HCT116 (cell line): ENCODE measurements around the gene EEF1B2. TPM values are rescaled to one million over a fixed set of nuclear protein-coding genes. Genes with fewer than 3 reads are reported as not detected.
A peak's percentile ranks its signal among the peaks of the same experiment; 100 is the strongest.

ENCODE experiments used
- ATAC-seq: fragments of 200-7000 bp; cut with Tn5 transposase; 2 replicates; pipeline ENCODE4 v1.9.1; 2020; ENCODE audit warnings: mild to moderate bottlenecking, moderate library complexity
- BruUV-seq: library from RNA; stranded (reverse); fragments of 400-500 nt; replicated peaks from 2 replicates; lab custom pipeline; 2021; lab: Mats Ljungman, UMichigan
- CTCF ChIA-PET: fragments of 300-600 bp; sonication (Branson Sonifier 250); formaldehyde crosslinking; loops from one replicate; lab custom pipeline; 2021; ENCODE audit warnings: antibody characterized with exemption; lab: Charles Lee
- POLR2A ChIA-PET: fragments of 300-600, 350-600 bp; sonication (Branson Sonifier 250); formaldehyde crosslinking; loops from one replicate; lab custom pipeline; 2021; ENCODE audit warnings: antibody characterized with exemption; lab: Charles Lee
- RAD21 ChIA-PET, 2 experiments: fragments of 300-600 bp; sonication (Branson Sonifier 250); formaldehyde crosslinking; loops; one replicate each; lab custom pipeline; 2023; ENCODE audit warnings: low total read pairs in 2 of 2; ENCODE audit not compliant: uncharacterized antibody in 2 of 2, unreplicated experiment in 2 of 2, low non-redundant PET in 1 of 2; lab: Charles Lee
- DNase-seq: peaks from one replicate; pipeline ENCODE4 v3.0.0-alpha.2; 2010; ENCODE audit warnings: low read depth, low spot score
- H2AFZ ChIP-seq: fragments of 200-600 bp; shearing (Covaris generic), sonication (generic); 2 replicates; pipeline ENCODE4 v1.6.1; 2017; ENCODE audit warnings: low read depth, mixed run types, mixed read lengths, antibody characterized with exemption, low read length; ENCODE audit not compliant: poor library complexity, severe bottlenecking
- H3K27ac ChIP-seq: 2 replicates; pipeline ENCODE4 v1.5.1; 2012; ENCODE audit warnings: low read depth, low read length
- H3K27me3 ChIP-seq: fragments of 200-600 bp; sonication (generic); 2 replicates; pipeline ENCODE4 v1.6.1; 2016; ENCODE audit warnings: mixed run types, low read length, mixed read lengths; ENCODE audit not compliant: insufficient read depth
- H3K36me3 ChIP-seq, 2 experiments: fragments of 200-500 bp in 1 of 2; fragments of 200-600 bp in 1 of 2; sonication (Bioruptor generic) in 1 of 2; sonication (generic) in 1 of 2; 2 replicates each; pipeline versions ENCODE4 v1.5.1 to v1.6.1; 2014 to 2016; ENCODE audit warnings: low read length in 2 of 2, inconsistent platforms in 1 of 2, mixed read lengths in 1 of 2, mixed run types in 1 of 2; ENCODE audit not compliant: insufficient read depth in 2 of 2, control insufficient read depth in 1 of 2
- H3K4me1 ChIP-seq, 2 experiments: fragments of 200-600 bp in 1 of 2; sonication (generic) in 1 of 2; 2 replicates each; pipeline versions ENCODE4 v1.5.1 to v1.6.1; 2012 to 2017; ENCODE audit warnings: low read length in 2 of 2, inconsistent platforms in 1 of 2, mild to moderate bottlenecking in 1 of 2, mixed read lengths in 1 of 2, mixed run types in 1 of 2, moderate library complexity in 1 of 2; ENCODE audit not compliant: insufficient read depth in 2 of 2, control insufficient read depth in 1 of 2
- H3K4me2 ChIP-seq: fragments of 200-600 bp; sonication (generic); 2 replicates; pipeline ENCODE4 v1.6.1; 2017; ENCODE audit warnings: mixed run types, low read length, mixed read lengths
- H3K4me3 ChIP-seq, 2 experiments: fragments of 200-600 bp in 1 of 2; sonication (generic) in 1 of 2; replicated peaks in 1 of 2; 2 replicates each; pipeline ENCODE4 v1.5.1; 2011 to 2016; ENCODE audit warnings: low read length in 2 of 2, control low read depth in 1 of 2, low read depth in 1 of 2, mild to moderate bottlenecking in 1 of 2, mixed read lengths in 1 of 2, mixed run types in 1 of 2
- H3K79me2 ChIP-seq: fragments of 200-600 bp; sonication (generic); 2 replicates; pipeline ENCODE4 v1.6.1; 2017; ENCODE audit warnings: mild to moderate bottlenecking, mixed run types, low read length, moderate library complexity, mixed read lengths; ENCODE audit not compliant: insufficient read depth
- H3K9ac ChIP-seq: fragments of 200-600 bp; sonication (generic); 2 replicates; pipeline ENCODE4 v1.6.1; 2016; ENCODE audit warnings: low read length, mixed read lengths
- H3K9me2 ChIP-seq: fragments of 200-600 bp; sonication (generic), shearing (Covaris generic); 2 replicates; pipeline ENCODE4 v1.6.1; 2017; ENCODE audit warnings: mixed run types, mild to moderate bottlenecking, moderate library complexity; ENCODE audit not compliant: insufficient read depth
- H3K9me3 ChIP-seq, 2 experiments: fragments of 200-500 bp in 1 of 2; fragments of 200-600 bp in 1 of 2; sonication (Bioruptor generic) in 1 of 2; sonication (generic) in 1 of 2; 2 replicates each; pipeline ENCODE4 v1.6.1; 2014 to 2017; ENCODE audit warnings: low read length in 2 of 2, mixed read lengths in 2 of 2, inconsistent platforms in 1 of 2, low read depth in 1 of 2, mild to moderate bottlenecking in 1 of 2, mixed run types in 1 of 2, moderate library complexity in 1 of 2; ENCODE audit not compliant: control insufficient read depth in 1 of 2, insufficient read depth in 1 of 2
- H4K20me1 ChIP-seq: fragments of 200-600 bp; sonication (generic), shearing (Covaris generic); 2 replicates; pipeline ENCODE4 v1.6.1; 2017; ENCODE audit warnings: mixed run types, mild to moderate bottlenecking, moderate library complexity; ENCODE audit not compliant: insufficient read depth
- EZH2phosphoT487 ChIP-seq: fragments of 200-600 bp; IDR thresholded peaks from 2 replicates; pipeline ENCODE4 v1.6.1; 2018; ENCODE audit warnings: antibody characterized with exemption, borderline replicate concordance
- RAD21 ChIP-seq: IDR thresholded peaks from 2 replicates; pipeline ENCODE4 v1.6.1; 2012; ENCODE audit warnings: low read depth, mild to moderate bottlenecking
- SIN3A ChIP-seq: IDR thresholded peaks from 2 replicates; pipeline ENCODE4 v1.6.1; 2012; ENCODE audit warnings: low read depth
- ZFX ChIP-seq: fragments of 450-650 bp; IDR thresholded peaks from 2 replicates; pipeline ENCODE4 v1.6.1; 2017
- intact Hi-C: fragments of 100-400 bp; cut with micrococcal nuclease; formaldehyde crosslinking; loops from 2 replicates; pipeline ENCODE4 v1.10.0; 2022
- total RNA-seq: library from RNA; stranded (reverse); gene quantifications from one replicate; pipeline ENCODE4 v1.2.1, GENCODE V29; 2021; ENCODE audit not compliant: unreplicated experiment
- TF ChIP-seq, protein P1 (sequence below), 3 experiments: fragments of 200-600 bp in 1 of 3; sonication (generic) in 1 of 3; IDR thresholded peaks in 2 of 3; conservative IDR thresholded peaks in 1 of 3; 2 replicates each; pipeline ENCODE4 v1.5.1; 2012 to 2017; ENCODE audit warnings: low read depth in 2 of 3, low read length in 2 of 3, antibody characterized with exemption in 1 of 3, borderline replicate concordance in 1 of 3, control low read depth in 1 of 3, mild to moderate bottlenecking in 1 of 3, mixed read lengths in 1 of 3, mixed run types in 1 of 3, moderate library complexity in 1 of 3; ENCODE audit not compliant: insufficient read depth in 1 of 3

The EEF1B2 gene
- total RNA-seq, 1 experiment from 2014 or later: 985 TPM

DNA sequence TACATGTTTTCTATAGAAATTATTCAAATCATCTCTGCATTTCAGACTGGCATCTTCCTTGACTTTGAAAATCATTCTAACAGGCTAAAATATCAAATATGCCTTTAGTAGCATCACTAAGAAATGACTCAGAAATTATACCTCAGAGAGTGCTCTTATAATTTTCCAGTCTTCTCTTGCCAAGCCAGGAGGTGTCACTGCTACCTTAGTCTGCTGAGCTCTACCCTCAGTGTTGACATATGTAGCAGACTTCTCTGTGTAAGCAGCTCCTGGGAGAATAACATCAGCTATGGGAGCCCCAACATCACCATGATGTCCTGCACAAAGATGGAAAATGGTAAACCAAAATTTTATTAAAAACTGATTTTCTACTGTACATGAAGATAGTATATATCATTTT is 32.0 kb upstream of the EEF1B2 start:
- Histone ChIP-seq H2AFZ (no peak overlapping the region), H3K79me2 (no peaks in the 10 kb centered on the region), H3K9me2 (no peaks in the 10 kb centered on the region), H3K4me3 (no peak overlapping the region), H3K9ac (no peak overlapping the region), H3K9me3 (no peaks in the 10 kb centered on the region), H3K27ac (no peak overlapping the region), H4K20me1 (peaks cover 4% of the 10 kb centered on the region; the same call in 1 of the 2 replicates), H3K27me3 (no peaks in the 10 kb centered on the region), H3K4me1 (no peaks in the 10 kb centered on the region), H3K4me2 (no peak overlapping the region), H3K36me3 (peaks cover 8 to 38% of the 10 kb centered on the region in 2 experiments)
- intact Hi-C loops: no loop called here
- ChIA-PET CTCF (interaction anchor here (1.3 kb wide), 1 partner anchor 26 kb away, joined by 5 read pairs; no protein-coding TSS in a partner anchor), RAD21 (no interaction called here), POLR2A (no interaction called here)
- BruUV-seq: no TSS peak
- ATAC-seq (peak; percentile 79), DNase-seq (no peak)
- TF ChIP-seq, protein P1, sequence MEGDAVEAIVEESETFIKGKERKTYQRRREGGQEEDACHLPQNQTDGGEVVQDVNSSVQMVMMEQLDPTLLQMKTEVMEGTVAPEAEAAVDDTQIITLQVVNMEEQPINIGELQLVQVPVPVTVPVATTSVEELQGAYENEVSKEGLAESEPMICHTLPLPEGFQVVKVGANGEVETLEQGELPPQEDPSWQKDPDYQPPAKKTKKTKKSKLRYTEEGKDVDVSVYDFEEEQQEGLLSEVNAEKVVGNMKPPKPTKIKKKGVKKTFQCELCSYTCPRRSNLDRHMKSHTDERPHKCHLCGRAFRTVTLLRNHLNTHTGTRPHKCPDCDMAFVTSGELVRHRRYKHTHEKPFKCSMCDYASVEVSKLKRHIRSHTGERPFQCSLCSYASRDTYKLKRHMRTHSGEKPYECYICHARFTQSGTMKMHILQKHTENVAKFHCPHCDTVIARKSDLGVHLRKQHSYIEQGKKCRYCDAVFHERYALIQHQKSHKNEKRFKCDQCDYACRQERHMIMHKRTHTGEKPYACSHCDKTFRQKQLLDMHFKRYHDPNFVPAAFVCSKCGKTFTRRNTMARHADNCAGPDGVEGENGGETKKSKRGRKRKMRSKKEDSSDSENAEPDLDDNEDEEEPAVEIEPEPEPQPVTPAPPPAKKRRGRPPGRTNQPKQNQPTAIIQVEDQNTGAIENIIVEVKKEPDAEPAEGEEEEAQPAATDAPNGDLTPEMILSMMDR (IDR thresholded peaks at IDR 0.05 in 2 of 3, conservative IDR thresholded peaks at IDR 0.05 in 1 of 3; ENCODE audit: borderline replicate concordance in 1 of 3, insufficient read depth in 1 of 3, low read depth in 2 of 3, low read length in 2 of 3): peak in 1 of 3 experiments; percentile 37; a peak in 2 of 6 replicates
- peak; percentile 21; the same call in 1 of the 2 replicates for TF ChIP-seq RAD21
- TF ChIP-seq ZFX: no peak

DNA sequence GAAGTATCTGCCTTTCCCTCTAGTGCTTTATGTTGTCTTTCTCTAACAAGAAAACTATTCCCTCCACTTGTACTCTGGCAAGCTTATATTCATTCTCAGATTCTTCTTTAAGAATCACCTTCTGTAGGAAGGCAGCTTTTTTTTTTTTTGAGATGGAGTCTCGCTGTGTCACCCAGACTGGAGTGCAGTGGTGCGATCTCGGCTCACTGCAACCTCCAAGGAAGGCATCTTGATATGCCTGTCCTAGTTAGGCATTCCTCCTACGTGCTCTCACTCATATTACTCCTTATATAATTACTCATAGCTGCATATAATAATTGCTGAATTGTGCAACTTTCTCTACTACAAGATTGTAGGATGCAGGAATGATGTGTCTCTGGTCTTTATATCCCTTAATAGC is 16.2 kb upstream of the EEF1B2 start:
- Histone ChIP-seq H3K27ac (no peak overlapping the region), H3K36me3 (peaks cover 26 to 49% of the 10 kb centered on the region in 2 experiments), H3K9me3 (no peaks in the 10 kb centered on the region), H3K4me1 (no peaks in the 10 kb centered on the region), H3K27me3 (no peaks in the 10 kb centered on the region), H3K4me3 (no peak overlapping the region), H2AFZ (no peak overlapping the region), H3K9me2 (no peaks in the 10 kb centered on the region), H3K79me2 (no peaks in the 10 kb centered on the region), H3K9ac (no peak overlapping the region), H3K4me2 (no peak overlapping the region), H4K20me1 (no peaks in the 10 kb centered on the region)
- DNase-seq: no peak
- TF ChIP-seq EZH2phosphoT487: no peak
- no peak for TF ChIP-seq SIN3A
- ChIA-PET RAD21 (no interaction called here), CTCF (no interaction called here), POLR2A (no interaction called here)
- intact Hi-C loops: no loop called here
- BruUV-seq: no TSS peak
- no peak for ATAC-seq
